Mammary epithelial cell (primary cell): ENCODE data around the gene PLCD1.

ENCODE experiments used
- CTCF ChIP-seq, 2 donors: IDR thresholded peaks in 1 of 2; conservative IDR thresholded peaks in 1 of 2; 2 replicates each; pipeline ENCODE4 v1.5.1; 2011 to 2012; ENCODE audit warnings: inconsistent platforms in 2 of 2, low read length in 2 of 2, mild to moderate bottlenecking in 2 of 2, control low read depth in 1 of 2, low read depth in 1 of 2; ENCODE audit not compliant: insufficient read depth in 1 of 2; ENCODE audit errors: extremely low read depth in 1 of 2
- EZH2 ChIP-seq: IDR thresholded peaks from 2 replicates; pipeline ENCODE4 v1.6.1; 2012; ENCODE audit warnings: low read length, inconsistent platforms, borderline replicate concordance

- TF ChIP-seq CTCF (conservative IDR thresholded peaks at IDR 0.05 in 1 of 2, IDR thresholded peaks at IDR 0.05 in 1 of 2; ENCODE audit: extremely low read depth in 1 of 2, insufficient read depth in 1 of 2, low read depth in 1 of 2, low read length in 2 of 2) (no peak), EZH2 (no peak)
Measured at GRCh38 chr3:37979541-37980461, 49.6 kb downstream of the PLCD1 start.
